ENCODE results near the gene ZP4.

ZP4 gene, protein sequence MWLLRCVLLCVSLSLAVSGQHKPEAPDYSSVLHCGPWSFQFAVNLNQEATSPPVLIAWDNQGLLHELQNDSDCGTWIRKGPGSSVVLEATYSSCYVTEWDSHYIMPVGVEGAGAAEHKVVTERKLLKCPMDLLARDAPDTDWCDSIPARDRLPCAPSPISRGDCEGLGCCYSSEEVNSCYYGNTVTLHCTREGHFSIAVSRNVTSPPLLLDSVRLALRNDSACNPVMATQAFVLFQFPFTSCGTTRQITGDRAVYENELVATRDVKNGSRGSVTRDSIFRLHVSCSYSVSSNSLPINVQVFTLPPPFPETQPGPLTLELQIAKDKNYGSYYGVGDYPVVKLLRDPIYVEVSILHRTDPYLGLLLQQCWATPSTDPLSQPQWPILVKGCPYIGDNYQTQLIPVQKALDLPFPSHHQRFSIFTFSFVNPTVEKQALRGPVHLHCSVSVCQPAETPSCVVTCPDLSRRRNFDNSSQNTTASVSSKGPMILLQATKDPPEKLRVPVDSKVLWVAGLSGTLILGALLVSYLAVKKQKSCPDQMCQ

DNA sequence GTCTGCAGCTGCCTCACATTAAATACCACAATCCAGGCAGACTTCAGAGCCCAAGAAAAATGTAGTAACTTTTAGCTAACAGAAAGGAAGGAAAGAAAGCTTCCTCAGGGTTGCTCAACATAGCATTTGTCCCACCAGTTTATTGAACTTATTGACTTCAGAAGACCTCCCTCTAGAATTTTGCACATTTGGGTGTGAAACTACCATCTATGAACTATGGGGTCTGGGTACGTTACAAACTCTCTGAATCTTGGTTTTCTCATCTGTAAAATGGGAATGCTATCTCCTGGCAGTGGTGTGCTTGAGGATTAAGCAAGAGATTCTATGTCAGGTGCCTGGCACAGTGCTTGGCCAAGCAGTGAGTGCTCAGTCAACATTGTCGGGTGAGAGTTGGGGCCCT lies at the start of gene ZP4:
Gene ZP4, minus strand, starts transcription at position 101 of the 400 bp plus-strand sequence. CDS start 287 bp downstream, outside the sequence.
- no peak for DNase-seq

DNA sequence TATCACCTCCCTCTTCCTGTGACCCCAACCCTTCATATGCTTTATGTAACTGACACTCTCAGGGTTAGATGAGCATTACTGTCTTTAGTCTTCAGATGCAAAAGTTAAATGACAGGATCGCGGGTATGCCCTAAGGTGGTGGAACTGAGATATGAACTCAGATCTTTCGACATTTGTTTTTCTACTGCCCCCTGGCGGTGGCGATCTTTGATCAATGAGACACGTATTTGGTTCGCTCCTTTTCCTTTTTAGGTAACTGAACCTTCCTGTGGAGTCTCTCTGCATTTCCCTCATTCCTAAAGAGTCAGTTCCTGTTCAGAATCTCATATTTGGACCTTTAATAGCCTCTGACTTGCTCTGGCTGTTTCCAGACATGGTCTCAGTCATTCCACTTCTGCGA lies 47.8 kb upstream of the ZP4 start:
- no peak for DNase-seq

DNA sequence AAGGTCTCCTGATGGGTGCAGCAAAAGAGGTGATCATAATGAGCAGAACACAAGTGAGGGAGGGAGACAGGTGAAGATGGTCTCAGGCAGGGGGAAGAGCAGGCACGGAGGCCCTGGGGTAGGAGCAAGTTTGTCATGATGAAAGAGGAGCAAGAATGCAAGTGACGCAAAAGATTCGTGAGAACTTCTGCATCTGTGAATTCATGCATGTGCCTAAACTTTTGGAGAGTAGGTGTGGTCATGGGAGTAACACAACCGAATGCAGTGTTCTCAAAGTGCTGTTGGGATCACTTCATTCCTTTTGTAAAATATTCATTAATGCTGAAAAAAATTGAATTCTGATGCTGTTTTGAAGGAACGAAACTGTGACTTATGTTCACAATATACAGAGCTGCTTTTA lies 47.3 kb upstream of the ZP4 start:
- DNase-seq = no peak

DNA sequence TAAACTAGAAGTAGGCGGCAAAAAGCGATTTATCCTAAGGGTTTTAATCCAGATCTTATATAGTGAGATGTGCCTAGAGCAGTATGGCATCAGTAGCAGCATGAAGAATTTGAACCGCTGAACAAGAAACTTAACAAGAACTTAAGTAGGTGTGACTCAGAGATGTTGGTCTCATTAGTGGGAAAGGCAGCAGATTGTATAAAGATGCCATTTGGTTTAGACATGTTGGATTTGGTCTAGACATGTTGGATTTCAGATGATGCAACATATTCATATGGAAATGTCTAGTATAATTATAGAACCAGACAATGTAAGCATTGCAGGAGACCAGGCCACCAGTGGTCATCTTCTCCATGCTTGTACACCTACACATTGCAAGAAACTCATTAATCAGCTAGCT lies 42.1 kb upstream of the ZP4 start:
- no peak for DNase-seq

DNA sequence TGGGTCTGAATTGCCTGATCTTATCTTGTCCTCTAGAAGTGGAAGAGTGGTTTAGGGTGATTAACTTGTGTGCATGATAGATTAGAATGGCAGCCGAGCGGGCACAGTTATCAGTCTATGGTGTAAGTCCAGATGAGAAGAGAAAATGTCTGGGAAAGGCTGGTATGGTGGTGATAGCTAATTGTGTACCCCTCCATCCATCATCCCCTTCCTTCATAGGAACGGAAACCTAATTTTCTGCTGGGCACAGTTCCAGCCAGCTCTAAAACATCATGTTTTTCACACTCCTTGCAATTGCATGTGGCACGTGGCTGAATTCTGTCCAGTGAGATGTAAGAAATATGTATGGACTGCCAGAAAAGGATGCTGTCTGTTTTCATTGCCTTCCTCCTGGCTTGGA lies 40.9 kb upstream of the ZP4 start:
- DNase-seq = no peak

DNA sequence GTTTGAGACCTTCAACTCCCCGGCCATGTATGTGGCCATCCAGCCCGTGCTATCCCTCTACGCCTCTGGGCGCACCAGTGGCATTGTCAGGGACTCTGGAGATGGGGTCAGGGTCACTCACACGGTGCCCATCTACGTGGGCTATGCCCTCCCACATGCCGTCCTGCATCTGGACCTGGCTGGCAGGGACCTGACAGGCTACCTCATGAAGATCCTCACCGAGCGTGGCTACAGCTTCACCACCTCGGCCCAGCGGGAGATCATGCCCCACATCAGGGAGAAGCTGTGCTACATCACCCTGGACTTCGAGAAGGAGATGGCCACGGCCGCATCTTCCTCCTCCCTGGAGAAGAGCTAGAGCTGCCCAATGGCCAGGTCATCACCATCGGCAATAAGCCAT lies 36.5 kb upstream of the ZP4 start:
- no peak for DNase-seq

DNA sequence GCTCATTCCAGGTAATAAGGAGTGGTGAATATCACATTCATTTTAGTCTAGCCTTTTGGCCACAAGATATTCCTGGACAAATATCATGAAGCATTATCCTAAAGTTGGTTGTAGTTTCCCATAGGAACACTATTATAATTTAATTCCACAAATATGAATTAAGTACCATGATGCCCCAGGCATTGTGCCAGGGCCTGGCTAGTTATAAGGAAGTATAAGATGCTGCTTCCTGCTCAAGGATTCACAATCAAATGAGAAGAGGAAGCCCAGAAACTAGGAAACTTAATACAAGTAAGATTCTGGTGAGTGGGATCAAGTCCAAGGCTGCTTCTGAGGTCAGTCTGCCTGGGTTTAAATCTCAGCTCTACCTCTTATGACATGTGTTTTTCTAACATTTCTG lies 30.6 kb upstream of the ZP4 start:
- DNase-seq = no peak

DNA sequence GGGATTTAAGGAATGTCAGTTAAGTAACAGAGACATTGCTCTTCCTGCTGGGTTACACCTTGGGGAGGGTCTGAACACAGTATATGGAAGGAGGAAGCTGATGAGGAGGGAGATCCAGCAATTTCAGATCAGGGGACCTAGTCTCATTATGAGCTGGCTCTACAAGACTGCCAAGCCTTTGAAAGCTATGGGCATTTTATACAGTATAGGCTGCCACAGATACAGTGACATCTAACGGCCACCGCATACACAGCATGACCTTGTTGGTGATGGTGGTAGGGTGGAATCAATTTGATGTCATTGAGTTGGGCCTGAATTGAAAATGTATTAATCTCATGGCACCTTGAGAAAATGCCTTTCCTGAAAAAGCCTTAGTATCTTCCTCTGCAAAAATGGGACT lies 22.6 kb upstream of the ZP4 start:
- no peak for DNase-seq

DNA sequence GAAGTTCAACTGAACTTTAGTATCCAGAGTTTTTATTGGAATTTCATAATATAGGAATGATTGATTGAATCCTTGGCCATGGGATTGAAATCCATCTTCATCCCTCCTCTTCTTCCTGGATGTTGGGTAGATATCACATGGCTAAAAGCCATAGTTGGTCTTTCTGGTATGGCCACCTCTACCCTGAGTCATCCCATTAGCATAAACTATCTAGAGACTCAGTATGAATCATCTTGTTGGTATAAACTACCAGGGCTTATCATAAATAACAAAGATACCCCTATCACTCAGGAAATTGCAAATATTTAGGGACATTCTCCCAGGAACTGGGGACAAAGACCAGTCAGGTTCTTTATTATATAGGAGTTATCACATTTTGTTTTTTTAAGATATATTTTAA lies 21.2 kb upstream of the ZP4 start:
- no peak for DNase-seq

DNA sequence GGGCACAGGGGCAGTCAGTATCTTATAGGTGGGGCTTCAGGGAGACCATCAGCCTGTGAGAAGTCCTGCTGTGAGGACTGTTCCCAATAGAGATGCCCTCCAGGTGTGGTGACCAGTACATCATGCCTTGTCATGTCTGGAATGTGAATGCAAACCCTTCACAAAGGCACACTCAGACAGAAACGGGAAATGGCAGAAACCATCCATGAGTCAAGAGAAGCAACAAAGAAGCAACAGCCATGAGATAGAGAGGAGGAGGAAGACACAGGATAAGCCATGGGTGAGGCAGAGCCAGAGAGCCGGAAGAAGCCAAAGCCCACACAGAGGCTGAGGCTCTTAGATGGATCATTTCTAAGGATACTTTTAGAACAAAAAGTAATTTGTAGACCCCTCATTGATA lies 20.1 kb upstream of the ZP4 start:
- no peak for DNase-seq

DNA sequence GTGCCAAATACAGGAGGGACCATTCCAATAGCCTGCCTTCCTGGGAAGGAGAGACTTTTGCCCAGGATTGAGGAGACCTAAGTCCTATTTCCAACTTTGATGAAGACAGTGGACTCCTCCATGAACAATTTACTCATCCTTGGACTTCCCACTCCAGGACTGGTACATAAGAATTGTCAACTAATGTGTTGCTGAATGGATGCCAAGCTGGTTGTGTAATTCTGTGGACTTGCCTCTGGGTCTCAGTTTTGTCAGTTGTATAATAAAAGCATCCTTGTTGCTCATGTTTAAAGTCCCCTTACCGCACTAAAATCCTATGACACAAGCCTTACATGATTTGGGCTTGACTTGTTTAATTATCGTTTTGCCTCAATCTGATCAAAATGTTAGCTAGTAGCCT lies 13.2 kb upstream of the ZP4 start:
- DNase-seq = no peak

DNA sequence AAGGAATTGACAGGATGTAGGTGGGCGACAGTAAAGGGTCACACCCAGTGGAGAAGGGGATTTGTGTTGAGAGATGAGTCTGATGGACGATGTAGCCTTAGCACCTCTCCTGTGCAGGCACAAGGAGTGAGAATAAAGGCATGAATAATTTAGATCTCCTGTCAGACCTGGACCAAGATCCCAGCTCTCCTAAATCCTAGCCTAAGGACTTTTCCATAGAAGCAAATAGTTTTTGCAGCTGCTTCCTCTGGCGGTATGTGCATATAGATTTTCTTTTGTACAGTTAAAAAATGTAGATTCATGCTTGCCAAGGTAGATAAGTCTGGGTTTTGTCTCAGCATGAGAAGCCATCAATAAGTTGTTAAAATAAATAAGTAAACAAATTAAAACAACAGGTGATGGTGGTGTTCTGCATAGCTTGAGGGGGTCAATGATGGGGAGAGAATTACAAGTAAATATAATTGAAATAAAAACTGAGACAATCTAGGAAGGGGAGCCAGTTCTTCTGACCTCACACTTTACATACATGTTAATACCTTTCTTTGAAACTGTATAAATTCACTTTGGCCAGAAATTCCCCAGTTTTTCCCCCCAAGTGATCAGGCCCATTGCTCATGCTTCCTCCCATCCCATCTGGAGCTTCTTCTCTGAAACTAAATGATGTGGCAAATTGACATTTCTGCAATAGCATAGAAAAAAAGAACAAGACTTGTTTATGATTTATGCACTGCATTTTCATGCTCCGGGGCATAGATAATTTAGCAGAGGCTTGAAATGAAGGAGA lies 12.4 kb upstream of the ZP4 start:
- DNase-seq = no peak

DNA sequence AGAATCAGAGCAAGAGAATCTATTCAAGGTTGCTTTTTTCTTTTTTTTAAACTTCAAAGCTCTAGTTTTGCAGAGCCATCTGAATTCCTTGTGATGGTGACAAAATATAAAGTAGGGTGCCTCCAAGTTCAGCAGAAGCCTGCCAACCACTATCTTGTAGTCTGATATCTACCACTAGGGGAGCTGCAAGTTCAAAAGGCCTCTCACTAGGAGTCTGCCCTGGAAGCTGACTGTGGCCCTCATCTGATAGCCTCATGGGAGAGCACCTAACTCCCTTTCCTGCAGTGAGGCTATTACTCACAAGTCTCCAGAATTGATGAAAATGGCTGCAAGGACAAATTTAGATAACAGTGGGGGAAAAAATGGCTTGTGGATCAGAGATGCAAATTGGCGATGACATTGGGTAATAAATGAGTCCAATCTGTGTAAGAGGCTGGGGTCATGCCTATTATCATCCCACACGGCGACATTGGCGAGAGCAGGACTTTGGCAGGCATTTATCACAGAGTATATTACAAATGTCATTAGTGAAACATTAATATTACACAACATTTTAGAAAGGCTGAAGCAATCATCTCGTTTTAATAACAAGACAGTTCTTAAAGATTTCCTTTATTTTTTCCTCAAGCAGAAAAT lies 10.7 kb upstream of the ZP4 start:
- DNase-seq = no peak

DNA sequence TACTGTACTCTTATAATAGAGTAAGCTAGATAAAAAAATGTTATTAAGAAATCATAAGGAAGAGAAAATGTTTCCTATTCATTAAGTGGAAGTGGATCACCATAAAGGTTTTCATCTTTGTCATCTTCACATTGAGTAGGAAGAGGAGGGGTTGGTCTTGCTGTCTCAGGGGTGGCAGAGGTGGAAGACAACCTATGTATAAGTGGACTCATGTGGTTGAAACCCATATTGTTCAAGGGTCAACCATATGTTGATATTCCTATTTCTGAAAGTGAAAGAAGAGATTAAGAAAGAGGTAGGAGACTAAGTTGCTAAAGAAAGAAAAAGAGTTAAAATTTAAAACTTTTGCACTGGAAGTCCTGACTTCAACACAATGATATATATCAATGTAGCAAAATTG lies 4.9 kb upstream of the ZP4 start:
- DNase-seq = no peak

DNA sequence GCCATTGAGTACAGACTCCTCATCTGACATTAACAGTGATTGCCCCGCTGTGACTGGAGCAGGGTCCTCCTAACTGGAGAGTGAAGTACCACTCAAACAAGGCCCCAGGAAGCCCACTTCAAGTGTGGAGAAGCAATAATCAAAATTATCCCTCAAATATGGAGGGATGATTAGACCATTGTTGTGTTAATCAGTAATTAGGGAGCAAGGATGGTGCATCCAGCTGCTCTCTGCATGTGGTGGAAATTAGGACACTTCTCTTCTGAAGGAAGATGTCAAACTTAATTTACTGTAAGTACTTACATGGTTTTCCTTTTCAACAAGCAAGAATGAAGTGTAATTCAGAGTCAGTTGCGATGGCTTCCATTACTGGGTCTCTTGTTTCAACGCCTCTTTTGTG lies 3.4 kb upstream of the ZP4 start:
- peak; percentile 35 for DNase-seq

DNA sequence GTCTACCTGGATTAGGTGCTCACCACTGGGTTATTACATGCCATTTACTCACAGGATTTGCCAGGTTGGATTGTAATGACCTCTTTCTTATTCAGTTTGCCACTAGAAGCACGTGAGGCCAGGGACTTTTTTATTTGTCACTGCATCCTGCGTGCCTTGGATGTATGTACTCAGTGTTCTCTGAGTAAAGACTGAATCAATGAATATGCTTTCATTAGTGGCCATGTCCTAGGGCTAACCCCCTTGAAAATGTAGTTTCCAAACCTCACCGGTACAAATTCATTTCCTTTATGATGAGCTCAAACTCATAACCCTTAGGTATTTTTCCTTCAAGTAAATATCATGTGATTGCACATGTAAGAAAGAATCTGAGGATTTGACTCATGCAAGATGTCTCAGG lies 1.3 kb upstream of the ZP4 start:
- DNase-seq = no peak

DNA sequence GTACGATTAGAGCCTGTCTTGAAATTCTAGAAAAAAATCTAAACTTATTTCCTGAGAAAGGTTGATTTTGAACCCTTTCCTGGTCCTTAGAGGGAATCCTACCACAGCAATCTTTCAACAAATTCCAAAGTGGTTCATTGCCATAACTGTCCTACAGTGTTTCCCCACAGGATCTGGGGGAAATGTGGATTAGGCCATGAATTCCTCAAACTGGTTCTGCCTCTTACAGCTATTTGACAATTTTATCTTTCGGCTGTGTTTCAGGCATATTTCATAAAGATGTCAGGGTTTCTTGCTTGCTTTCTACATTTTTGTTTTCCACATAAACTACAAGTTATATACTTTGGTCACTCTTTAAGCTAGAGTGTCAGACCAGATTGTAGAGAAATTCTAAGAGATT lies 544 bp upstream of the ZP4 start:
- DNase-seq = no peak

DNA sequence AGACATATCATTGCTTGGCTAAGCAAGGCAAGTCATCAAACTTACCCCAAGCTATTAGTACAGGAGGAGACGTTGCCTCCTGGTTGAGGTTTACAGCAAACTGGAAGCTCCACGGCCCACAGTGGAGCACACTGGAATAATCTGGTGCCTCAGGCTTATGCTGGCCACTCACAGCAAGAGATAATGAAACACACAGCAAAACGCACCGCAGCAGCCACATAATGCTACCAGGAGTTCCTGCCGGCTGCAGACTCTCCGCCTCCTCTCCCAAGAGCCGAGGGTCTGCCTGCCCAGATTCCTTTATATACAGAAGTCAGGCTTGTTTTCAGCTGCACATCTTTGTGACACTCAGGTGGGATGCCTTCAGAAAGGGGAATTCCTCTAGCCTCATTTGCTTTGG lies 306 bp downstream of the ZP4 start:
- no peak for DNase-seq

DNA sequence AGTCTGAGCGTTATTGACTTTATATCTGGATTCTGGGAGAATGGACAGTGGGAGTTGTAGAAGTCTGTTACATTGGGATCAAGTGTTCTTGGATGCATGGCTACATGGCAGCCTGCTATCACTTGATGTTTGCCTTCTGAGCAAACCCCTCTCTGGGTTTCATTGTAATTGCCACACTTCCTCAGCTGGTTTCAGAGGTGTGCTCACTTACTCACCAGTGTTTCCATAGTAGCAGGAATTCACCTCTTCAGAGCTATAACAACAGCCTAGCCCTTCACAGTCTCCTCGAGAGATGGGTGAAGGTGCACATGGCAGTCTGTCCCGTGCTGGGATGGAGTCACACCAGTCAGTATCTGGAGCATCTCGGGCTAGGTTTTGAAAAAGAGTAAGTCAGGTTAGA lies 2.6 kb downstream of the ZP4 start:
- no peak for DNase-seq

DNA sequence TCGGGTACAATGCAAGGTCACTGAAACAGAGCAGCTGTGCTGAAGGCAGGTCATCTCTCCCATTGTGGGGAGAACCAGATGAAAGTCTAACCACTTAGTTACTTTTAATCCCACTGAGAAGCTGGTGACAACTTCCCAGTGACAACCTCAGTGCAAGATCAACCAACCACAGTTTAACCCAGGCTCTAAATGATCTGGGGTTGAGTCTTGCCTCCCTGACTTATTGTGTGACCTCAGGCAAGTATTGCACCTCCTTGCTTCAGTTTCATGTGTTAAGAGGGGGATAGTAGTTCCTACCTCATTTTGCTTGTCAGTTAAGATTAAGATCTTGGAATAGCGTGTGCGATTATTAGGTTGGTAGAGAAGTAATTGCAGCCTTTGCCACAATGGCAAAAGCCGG lies 3.2 kb downstream of the ZP4 start:
- DNase-seq = no peak

DNA sequence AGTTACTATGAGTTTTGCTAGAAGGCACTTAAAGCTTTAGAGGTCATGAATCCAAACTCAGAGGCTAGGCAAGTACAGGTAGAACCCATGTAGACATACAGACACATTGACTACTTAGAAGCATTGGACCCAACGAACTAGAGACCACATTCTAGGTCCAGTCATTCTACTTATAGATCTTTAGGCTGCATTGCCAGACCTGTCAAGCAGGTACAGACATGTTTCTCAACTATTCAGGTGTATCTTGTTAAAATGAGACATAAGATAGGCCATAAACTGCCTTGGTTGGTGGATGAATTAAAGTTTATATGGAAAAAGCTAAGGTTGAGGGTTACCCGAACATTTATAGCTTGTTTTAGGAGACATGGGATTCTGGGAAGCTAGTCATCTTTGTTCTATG lies 6.5 kb downstream of the ZP4 start:
- DNase-seq = no peak

DNA sequence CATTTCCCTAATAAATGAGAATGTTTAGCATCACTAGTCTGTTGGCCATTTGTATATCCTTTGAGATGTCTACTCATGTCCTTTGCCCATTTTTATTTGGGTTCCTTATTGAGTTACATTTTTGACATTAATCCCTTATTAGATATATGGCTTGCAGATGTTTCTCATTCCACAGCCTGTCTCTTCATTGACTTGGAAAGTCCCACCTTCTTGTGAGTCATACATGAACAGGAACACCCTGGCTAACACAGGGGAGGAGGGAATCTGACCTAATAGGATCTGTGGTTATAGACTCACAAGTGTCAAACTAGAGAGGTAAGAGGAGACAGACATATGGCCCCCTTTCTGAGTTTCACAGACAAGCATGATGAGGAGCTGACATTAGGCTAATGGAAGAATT lies 11.5 kb downstream of the ZP4 start:
- no peak for DNase-seq

DNA sequence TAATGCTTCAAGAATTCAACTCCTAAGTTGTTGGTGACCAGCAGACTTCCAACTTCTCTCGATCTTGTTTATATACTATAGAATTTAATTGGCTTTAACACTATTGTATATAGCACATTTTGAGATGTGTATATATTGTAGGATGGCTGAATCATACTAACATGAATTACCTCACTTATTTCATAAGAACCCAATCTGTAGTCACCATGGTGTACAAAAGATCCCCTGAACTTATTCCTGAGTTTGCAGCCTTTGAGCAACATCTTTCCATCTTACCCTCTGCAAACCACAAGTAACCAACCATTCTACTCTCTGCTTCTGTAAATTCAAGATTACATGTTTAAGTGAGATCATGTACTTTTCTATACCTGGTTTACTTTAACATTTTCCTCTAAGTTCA lies 12.3 kb downstream of the ZP4 start:
- no peak for DNase-seq

DNA sequence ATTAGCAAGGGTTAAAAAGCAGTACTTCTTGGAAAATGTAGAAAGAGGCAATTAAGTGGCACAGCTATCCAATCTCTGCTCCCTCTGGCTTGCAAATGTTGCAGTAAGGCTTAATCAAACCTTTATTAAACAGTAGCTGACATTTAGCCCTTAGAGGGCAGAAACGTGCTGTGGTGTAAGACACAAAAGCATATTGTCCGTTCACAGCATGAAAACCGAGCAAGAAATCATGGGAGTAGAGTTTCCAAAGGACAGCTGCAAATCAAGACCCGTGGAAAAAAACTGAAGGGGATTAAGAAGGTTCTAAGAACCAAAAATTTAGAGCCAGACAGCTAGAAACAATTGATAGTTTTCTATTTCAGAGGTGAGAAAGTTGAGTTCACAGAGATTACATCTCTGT lies 13.1 kb downstream of the ZP4 start:
- DNase-seq = no peak
